ENCODE results near the gene DTNB.

The DTNB gene

GRCh38 chr2:25373269-25373981, 300.0 kb downstream of the DTNB start (continued):
- TF ChIP-seq ZNF677 (tag by site-specific recombination; IDR thresholded peaks at IDR 0.05), result no peak
- no peak for TF ChIP-seq ZNF521 (tag by site-specific recombination; IDR thresholded peaks at IDR 0.05)
- no peak for TF ChIP-seq ZBTB20 (tag by site-specific recombination; IDR thresholded peaks at IDR 0.05)
- no peak for TF ChIP-seq SETDB1 (IDR thresholded peaks at IDR 0.05; ENCODE audit: insufficient read length, low read length)
- TF ChIP-seq ZNF133 (tag by site-specific recombination; IDR thresholded peaks at IDR 0.05), result no peak
- TF ChIP-seq ZNF404 (tag by site-specific recombination; IDR thresholded peaks at IDR 0.05), result no peak
- no peak for TF ChIP-seq ZFP37 (tag by site-specific recombination; IDR thresholded peaks at IDR 0.05)
- TF ChIP-seq ZNF626 (tag by site-specific recombination; IDR thresholded peaks at IDR 0.05), result no peak
- TF ChIP-seq GLI4 (tag by site-specific recombination; IDR thresholded peaks at IDR 0.05), result no peak
- no peak for TF ChIP-seq ZNF560 (tag by site-specific recombination; IDR thresholded peaks at IDR 0.05; ENCODE audit: borderline replicate concordance)

- H3K4me1 ChIP-seq (ENCODE audit: control insufficient read depth, insufficient read depth, low read length), result peaks cover 5% of the 10 kb centered on the region
- CTCF ChIA-PET, result interaction anchor here (2.5 kb wide), 1 partner anchor 11 kb away, joined by 15 read pairs; no protein-coding TSS in a partner anchor
- TF ChIP-seq ZIC2 (tag by site-specific recombination; IDR thresholded peaks at IDR 0.05) (peak; percentile 55), ZNF555 (tag by site-specific recombination; conservative IDR thresholded peaks at IDR 0.05) (no peak), EGR2 (tag by site-specific recombination; IDR thresholded peaks at IDR 0.05; ENCODE audit: low read depth) (peak; percentile 56), ZNF747 (tag by site-specific recombination; IDR thresholded peaks at IDR 0.05) (no peak), ZNF366 (tag by site-specific recombination; conservative IDR thresholded peaks at IDR 0.05) (no peak), ZNF510 (tag by site-specific recombination; IDR thresholded peaks at IDR 0.05; ENCODE audit: insufficient replicate concordance) (no peak), ZNF610 (tag by site-specific recombination; IDR thresholded peaks at IDR 0.05; ENCODE audit: borderline replicate concordance) (no peak), ZNF175 (tag by site-specific recombination; IDR thresholded peaks at IDR 0.05) (no peak), ZFHX2 (tag by site-specific recombination; conservative IDR thresholded peaks at IDR 0.05) (peak; percentile 62)
- TF ChIP-seq, protein P1, sequence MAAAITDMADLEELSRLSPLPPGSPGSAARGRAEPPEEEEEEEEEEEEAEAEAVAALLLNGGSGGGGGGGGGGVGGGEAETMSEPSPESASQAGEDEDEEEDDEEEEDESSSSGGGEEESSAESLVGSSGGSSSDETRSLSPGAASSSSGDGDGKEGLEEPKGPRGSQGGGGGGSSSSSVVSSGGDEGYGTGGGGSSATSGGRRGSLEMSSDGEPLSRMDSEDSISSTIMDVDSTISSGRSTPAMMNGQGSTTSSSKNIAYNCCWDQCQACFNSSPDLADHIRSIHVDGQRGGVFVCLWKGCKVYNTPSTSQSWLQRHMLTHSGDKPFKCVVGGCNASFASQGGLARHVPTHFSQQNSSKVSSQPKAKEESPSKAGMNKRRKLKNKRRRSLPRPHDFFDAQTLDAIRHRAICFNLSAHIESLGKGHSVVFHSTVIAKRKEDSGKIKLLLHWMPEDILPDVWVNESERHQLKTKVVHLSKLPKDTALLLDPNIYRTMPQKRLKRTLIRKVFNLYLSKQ (tag by site-specific recombination; IDR thresholded peaks at IDR 0.05; ENCODE audit: borderline replicate concordance), result no peak
- TF ChIP-seq, protein P2, sequence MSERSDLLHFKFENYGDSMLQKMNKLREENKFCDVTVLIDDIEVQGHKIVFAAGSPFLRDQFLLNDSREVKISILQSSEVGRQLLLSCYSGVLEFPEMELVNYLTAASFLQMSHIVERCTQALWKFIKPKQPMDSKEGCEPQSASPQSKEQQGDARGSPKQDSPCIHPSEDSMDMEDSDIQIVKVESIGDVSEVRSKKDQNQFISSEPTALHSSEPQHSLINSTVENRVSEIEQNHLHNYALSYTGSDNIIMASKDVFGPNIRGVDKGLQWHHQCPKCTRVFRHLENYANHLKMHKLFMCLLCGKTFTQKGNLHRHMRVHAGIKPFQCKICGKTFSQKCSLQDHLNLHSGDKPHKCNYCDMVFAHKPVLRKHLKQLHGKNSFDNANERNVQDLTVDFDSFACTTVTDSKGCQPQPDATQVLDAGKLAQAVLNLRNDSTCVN (tag by site-specific recombination; optimal IDR thresholded peaks at IDR 0.05), result no peak
- TF ChIP-seq, protein P3, sequence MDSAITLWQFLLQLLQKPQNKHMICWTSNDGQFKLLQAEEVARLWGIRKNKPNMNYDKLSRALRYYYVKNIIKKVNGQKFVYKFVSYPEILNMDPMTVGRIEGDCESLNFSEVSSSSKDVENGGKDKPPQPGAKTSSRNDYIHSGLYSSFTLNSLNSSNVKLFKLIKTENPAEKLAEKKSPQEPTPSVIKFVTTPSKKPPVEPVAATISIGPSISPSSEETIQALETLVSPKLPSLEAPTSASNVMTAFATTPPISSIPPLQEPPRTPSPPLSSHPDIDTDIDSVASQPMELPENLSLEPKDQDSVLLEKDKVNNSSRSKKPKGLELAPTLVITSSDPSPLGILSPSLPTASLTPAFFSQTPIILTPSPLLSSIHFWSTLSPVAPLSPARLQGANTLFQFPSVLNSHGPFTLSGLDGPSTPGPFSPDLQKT (IDR thresholded peaks at IDR 0.05; ENCODE audit: borderline replicate concordance, low read depth, low read length), result no peak
- TF ChIP-seq, protein P4, sequence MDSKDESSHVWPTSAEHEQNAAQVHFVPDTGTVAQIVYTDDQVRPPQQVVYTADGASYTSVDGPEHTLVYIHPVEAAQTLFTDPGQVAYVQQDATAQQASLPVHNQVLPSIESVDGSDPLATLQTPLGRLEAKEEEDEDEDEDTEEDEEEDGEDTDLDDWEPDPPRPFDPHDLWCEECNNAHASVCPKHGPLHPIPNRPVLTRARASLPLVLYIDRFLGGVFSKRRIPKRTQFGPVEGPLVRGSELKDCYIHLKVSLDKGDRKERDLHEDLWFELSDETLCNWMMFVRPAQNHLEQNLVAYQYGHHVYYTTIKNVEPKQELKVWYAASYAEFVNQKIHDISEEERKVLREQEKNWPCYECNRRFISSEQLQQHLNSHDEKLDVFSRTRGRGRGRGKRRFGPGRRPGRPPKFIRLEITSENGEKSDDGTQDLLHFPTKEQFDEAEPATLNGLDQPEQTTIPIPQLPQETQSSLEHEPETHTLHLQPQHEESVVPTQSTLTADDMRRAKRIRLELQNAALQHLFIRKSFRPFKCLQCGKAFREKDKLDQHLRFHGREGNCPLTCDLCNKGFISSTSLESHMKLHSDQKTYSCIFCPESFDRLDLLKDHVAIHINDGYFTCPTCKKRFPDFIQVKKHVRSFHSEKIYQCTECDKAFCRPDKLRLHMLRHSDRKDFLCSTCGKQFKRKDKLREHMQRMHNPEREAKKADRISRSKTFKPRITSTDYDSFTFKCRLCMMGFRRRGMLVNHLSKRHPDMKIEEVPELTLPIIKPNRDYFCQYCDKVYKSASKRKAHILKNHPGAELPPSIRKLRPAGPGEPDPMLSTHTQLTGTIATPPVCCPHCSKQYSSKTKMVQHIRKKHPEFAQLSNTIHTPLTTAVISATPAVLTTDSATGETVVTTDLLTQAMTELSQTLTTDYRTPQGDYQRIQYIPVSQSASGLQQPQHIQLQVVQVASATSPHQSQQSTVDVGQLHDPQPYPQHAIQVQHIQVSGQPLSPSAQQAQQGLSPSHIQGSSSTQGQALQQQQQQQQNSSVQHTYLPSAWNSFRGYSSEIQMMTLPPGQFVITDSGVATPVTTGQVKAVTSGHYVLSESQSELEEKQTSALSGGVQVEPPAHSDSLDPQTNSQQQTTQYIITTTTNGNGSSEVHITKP (tag by site-specific recombination; IDR thresholded peaks at IDR 0.05), result no peak
- TF ChIP-seq, protein P5, sequence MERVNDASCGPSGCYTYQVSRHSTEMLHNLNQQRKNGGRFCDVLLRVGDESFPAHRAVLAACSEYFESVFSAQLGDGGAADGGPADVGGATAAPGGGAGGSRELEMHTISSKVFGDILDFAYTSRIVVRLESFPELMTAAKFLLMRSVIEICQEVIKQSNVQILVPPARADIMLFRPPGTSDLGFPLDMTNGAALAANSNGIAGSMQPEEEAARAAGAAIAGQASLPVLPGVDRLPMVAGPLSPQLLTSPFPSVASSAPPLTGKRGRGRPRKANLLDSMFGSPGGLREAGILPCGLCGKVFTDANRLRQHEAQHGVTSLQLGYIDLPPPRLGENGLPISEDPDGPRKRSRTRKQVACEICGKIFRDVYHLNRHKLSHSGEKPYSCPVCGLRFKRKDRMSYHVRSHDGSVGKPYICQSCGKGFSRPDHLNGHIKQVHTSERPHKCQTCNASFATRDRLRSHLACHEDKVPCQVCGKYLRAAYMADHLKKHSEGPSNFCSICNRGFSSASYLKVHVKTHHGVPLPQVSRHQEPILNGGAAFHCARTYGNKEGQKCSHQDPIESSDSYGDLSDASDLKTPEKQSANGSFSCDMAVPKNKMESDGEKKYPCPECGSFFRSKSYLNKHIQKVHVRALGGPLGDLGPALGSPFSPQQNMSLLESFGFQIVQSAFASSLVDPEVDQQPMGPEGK (tag by site-specific recombination; IDR thresholded peaks at IDR 0.05), result no peak
- H3K36me3 ChIP-seq (ENCODE audit: control insufficient read depth in 2 of 2, insufficient read depth in 1 of 2, low read length in 2 of 2), result no peaks in the 10 kb centered on the region
- H3K9me3 ChIP-seq (ENCODE audit: control insufficient read depth, insufficient read depth, low read depth, low read length), result no peaks in the 10 kb centered on the region
- POLR2A ChIA-PET, result no interaction called here
- H3K27ac ChIP-seq (ENCODE audit: extremely low read depth, low read depth, low read length), result no peak overlapping the region
- no peak overlapping the region for H3K4me3 ChIP-seq (ENCODE audit: low read depth, low read length)
Measured at GRCh38 chr2:25372405-25373268, 300.7 kb downstream of the DTNB start.
